Measurements from ENCODE around the gene FGGY.
"Not testable (repeated sequence)": the region's sequence is repeated elsewhere in the genome, so short reads cannot be mapped to it uniquely, and the experiment has no call there.

Gene FGGY

DNA sequence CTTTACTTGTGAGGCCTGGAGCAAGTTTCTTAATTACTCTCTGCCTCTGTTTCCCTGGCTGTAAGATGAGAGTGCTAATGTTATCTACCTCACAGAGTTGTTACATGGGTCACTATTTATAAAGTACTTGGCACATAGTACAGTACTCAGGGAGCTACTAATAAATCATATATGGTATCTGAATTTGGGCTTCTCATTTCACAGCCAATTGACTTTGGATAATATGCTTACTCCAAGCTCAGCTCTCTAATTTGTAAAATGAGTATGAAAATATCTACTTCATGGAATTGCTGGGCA, 409.4 kb downstream of the FGGY start:
- TF ChIP-seq, protein P1, sequence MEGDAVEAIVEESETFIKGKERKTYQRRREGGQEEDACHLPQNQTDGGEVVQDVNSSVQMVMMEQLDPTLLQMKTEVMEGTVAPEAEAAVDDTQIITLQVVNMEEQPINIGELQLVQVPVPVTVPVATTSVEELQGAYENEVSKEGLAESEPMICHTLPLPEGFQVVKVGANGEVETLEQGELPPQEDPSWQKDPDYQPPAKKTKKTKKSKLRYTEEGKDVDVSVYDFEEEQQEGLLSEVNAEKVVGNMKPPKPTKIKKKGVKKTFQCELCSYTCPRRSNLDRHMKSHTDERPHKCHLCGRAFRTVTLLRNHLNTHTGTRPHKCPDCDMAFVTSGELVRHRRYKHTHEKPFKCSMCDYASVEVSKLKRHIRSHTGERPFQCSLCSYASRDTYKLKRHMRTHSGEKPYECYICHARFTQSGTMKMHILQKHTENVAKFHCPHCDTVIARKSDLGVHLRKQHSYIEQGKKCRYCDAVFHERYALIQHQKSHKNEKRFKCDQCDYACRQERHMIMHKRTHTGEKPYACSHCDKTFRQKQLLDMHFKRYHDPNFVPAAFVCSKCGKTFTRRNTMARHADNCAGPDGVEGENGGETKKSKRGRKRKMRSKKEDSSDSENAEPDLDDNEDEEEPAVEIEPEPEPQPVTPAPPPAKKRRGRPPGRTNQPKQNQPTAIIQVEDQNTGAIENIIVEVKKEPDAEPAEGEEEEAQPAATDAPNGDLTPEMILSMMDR (IDR thresholded peaks at IDR 0.05; ENCODE audit: low read depth, low read length), result no peak
- H3K9me3 ChIP-seq (ENCODE audit: severe bottlenecking), result no peaks in the 10 kb centered on the region
- no peaks in the 10 kb centered on the region for H3K36me3 ChIP-seq
- H3K27me3 ChIP-seq (ENCODE audit: insufficient read depth, low read depth, severe bottlenecking), result no peaks in the 10 kb centered on the region
- DNase-seq, result no peak
- H3K27ac ChIP-seq, result no peak overlapping the region
- H3K4me3 ChIP-seq (ENCODE audit: low read depth, low read length), result no peak overlapping the region

DNA sequence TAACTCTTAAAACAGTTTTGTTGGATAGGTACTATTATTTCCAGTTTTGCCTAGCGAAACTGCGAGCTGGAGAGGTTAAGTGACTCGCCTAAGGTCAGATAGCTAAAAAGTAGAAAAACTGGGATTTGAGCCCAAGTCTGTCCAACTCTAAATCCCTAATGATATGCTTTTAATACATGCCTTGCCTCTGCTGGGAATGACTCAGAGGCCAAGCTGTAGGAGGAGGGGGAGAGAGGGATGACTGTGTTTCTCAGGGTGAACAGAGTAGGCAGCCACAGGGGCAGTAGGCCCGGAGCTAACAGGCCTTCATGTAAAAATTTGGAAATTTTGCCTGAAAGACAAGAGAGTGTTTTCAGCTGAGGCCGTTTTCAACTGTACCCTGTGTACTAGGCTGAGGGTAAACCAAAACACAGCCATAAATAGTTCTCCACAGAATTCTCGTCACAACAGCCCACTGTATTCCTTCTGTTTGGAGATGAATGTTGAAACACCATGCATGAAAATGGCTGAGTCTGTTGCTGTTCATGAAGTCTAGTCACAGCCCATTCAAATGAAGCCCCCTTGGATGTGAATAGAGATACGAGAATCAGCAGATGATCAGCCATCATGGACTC, 410.4 kb downstream of the FGGY start:
- Histone ChIP-seq H3K4me3 (ENCODE audit: low read depth, low read length) (no peak overlapping the region), H3K36me3 (no peaks in the 10 kb centered on the region), H3K27ac (no peak overlapping the region), H3K9me3 (ENCODE audit: severe bottlenecking) (no peaks in the 10 kb centered on the region), H3K27me3 (ENCODE audit: insufficient read depth, low read depth, severe bottlenecking) (no peaks in the 10 kb centered on the region)
- DNase-seq, result no peak
- TF ChIP-seq, protein P1 (IDR thresholded peaks at IDR 0.05; ENCODE audit: low read depth, low read length), result no peak

DNA sequence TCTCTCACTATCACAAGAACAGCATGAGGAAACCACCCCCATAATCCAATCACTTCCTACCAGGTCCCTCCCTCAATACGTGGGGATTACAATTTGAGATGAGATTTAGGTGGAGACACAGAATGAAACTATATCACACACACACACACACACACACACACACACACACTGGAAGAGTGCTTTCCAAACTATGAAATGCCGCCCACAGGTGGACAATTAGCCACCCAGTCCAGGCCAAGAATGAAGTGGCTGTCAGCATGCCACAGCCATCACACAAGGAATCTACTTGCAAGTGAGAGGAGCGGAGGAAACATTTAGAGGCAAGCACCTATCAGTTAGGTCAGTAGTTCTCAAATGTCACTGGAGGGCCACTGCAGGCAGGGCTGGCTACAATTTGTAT, 412.4 kb downstream of the FGGY start:
- TF ChIP-seq, protein P1 (IDR thresholded peaks at IDR 0.05; ENCODE audit: low read depth, low read length), result no peak
- H3K27ac ChIP-seq, result no peak overlapping the region
- no peaks in the 10 kb centered on the region for H3K27me3 ChIP-seq (ENCODE audit: insufficient read depth, low read depth, severe bottlenecking)
- no peaks in the 10 kb centered on the region for H3K36me3 ChIP-seq
- no peaks in the 10 kb centered on the region for H3K9me3 ChIP-seq (ENCODE audit: severe bottlenecking)
- H3K4me3 ChIP-seq (ENCODE audit: low read depth, low read length), result no peak overlapping the region
- DNase-seq, result no peak

DNA sequence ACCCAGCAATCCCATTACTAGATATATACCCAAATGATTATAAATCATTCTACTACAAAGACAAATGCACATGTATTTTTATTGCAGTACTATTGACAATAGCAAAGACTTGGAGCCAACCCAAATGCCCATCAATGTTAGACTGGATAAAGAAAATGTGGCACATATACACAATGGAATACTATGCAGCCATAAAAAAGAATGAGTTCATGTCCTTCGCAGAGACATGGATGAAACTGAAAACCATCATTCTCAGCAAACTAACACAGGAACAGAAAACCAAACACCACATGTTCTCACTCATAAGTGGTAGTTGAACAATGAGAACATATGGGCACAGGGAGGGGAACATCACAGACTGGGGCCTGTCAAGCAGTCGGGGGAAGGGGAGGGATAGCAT, 414.0 kb downstream of the FGGY start:
- H3K9me3 ChIP-seq (ENCODE audit: severe bottlenecking), result not testable (repeated sequence)

DNA sequence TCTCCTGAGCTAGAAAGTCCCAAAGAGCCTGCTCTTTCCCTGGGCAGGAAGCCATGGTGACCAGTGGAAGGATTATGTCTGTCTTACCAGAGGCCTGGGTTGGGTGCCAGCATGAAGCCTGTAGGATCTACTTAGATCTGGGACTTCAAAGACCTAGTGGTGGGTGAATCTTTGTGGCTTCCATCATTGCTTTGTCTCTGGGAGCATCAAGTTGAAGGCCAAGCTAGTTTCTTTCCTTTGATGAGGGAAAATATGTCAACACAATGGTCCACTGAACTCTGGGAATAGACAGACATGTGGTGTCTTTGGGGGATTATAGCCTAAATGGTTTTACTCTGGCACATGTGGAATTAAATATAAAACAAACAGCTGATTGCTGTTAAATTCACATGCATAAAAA, 417.3 kb downstream of the FGGY start:
- Histone ChIP-seq H3K27ac (no peak overlapping the region), H3K4me3 (ENCODE audit: low read depth, low read length) (no peak overlapping the region), H3K27me3 (ENCODE audit: insufficient read depth, low read depth, severe bottlenecking) (no peaks in the 10 kb centered on the region), H3K36me3 (no peaks in the 10 kb centered on the region), H3K9me3 (ENCODE audit: severe bottlenecking) (no peaks in the 10 kb centered on the region)
- TF ChIP-seq, protein P1 (IDR thresholded peaks at IDR 0.05; ENCODE audit: low read depth, low read length), result no peak
- no peak for DNase-seq

More for the DNA sequence above, 414.0 kb downstream of the FGGY start:
- not testable (repeated sequence) for H3K27me3 ChIP-seq (ENCODE audit: insufficient read depth, low read depth, severe bottlenecking); H3K27ac ChIP-seq; DNase-seq; H3K4me3 ChIP-seq (ENCODE audit: low read depth, low read length); H3K36me3 ChIP-seq

DNA sequence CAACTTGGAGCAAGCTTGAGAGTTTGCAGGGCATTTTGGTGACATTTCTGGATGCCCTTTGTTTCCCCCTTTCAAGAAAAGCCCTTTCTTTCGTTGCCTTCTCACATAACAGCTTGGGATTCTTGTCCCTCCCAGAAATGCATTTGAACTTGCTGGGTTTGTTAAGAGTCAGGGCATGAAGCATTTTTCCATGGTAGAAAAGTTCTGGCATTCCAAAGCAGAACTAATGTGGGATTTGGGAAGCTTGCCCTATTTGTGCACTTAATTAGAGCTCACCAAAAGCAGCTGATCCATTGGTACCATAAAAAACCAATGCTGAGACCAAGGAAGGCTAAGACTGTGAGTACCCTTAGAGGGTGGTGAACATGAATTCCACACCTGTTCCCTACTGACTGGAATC, 418.1 kb downstream of the FGGY start:
- Histone ChIP-seq H3K27ac (no peak overlapping the region), H3K9me3 (ENCODE audit: severe bottlenecking) (no peaks in the 10 kb centered on the region), H3K27me3 (ENCODE audit: insufficient read depth, low read depth, severe bottlenecking) (no peaks in the 10 kb centered on the region), H3K4me3 (ENCODE audit: low read depth, low read length) (no peak overlapping the region), H3K36me3 (no peaks in the 10 kb centered on the region)
- TF ChIP-seq, protein P1 (IDR thresholded peaks at IDR 0.05; ENCODE audit: low read depth, low read length), result no peak
- DNase-seq, result no peak
